CD4-positive, alpha-beta T cell treated with Interleukin-4 for 4 hours (primary cell): ENCODE data around the gene ZCWPW1.
"Not testable (repeated sequence)": the region's sequence is repeated elsewhere in the genome, so short reads cannot be mapped to it uniquely, and the experiment has no call there.

Experiments used
- DNase-seq: peaks from one replicate; pipeline ENCODE4 v3.0.0-alpha.2; 2020

Gene ZCWPW1

DNA sequence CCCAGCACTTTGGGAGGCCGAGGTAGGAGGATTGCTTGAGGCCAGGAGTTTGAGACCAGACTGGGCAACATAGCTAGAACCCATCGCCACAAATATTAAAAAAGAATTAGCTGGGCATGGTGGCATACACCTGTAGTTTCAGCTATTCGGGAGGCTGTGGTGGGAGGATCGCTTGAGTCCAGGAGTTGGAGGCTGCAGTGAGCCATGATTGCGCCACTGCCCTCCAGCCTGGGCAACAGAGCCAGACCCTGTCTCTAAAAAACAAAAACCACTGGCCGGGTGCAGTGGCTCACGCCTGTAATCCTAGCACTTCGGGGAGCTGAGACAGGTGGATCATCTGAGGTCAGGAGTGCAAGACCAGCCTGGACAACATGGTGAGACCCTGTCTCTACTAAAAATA is 25.4 kb upstream of the ZCWPW1 start:
- DNase-seq: not testable (repeated sequence)

DNA sequence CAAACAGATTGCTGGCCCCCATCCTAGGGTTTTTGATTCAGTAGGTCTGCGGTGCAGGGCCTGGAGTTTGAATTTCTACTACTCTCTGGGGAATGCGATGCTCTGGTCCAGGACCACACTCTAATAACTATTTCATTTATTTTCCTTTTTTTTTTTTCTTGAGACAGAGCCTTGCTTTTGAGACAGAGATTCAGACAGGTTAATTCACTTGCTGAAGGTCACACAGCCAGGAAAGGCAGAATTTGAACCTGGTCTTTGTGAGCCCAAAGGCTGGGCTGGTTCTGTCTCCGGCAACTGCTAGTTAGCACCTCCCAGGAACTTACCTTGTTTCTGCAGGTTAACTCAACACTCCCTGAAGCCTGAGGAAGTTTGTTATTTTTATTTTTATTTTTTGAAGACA is 24.0 kb upstream of the ZCWPW1 start:
- no peak for DNase-seq

DNA sequence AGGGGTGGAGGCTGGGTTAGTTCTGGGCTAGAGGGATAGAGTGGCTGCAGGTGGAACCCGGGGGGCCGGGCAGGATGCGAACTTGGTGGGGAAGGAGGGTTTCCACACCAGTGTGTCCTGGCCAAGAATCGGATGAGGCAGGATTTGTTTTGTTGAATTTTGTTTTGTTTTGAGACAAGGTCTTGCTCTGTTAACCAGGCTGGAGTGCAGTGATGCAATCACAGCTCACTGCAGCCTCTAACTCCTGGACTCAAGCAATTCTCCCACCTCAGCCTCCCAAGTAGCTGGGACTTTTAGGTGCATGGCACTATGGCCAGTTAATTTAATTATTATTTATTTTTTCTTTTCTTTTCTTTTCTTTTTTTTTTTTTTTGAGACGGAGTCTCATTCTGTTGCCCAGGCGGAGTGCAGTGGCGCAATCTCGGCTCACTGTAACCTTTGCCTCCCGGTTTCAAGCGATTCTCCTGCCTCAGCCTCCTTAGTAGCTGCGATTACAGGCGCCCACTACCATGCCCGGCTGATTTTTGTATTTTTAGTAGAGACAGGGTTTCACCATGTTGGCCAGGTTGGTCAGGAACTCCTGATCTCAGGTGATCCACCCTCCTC is 20.8 kb upstream of the ZCWPW1 start:
- DNase-seq: no peak

DNA sequence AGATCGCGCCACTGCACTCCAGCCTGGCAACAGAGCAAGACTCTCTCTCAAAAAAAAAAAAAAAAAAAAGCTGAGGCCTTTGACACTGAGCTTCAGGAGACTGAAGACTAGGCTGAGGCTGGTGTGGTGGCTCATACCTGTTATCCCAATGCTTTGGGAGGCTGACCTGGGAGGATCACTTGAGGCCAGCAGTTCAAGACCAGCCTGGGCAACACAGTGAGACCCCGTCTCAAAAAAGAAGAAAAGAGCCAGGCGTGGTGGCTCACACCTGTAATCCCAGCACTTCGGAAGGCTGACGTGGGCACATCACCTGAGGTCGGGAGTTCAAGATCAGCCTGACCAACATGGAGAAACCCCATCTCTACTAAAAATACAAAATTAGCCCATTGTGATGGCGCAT is 18.9 kb upstream of the ZCWPW1 start:
- not testable (repeated sequence) for DNase-seq

DNA sequence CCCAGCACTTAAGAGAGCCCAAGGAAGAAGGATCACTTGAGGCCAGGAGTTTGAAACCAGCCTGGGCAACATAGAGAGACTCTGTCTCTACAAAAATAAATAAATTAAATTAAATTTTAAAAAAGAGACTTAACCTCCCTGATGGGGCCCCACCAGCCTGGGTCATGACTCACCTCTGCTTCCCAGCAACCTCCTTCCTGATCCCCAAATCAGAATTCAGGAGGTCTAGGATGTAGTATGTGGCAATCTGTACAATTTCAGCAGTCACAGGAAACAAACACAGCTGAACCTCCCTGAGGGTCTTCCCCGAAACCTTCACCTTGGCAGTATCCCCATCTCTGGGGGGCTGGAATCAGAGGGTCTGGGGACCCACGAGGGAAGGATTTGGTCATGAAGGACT is 17.5 kb upstream of the ZCWPW1 start:
- DNase-seq: no peak

DNA sequence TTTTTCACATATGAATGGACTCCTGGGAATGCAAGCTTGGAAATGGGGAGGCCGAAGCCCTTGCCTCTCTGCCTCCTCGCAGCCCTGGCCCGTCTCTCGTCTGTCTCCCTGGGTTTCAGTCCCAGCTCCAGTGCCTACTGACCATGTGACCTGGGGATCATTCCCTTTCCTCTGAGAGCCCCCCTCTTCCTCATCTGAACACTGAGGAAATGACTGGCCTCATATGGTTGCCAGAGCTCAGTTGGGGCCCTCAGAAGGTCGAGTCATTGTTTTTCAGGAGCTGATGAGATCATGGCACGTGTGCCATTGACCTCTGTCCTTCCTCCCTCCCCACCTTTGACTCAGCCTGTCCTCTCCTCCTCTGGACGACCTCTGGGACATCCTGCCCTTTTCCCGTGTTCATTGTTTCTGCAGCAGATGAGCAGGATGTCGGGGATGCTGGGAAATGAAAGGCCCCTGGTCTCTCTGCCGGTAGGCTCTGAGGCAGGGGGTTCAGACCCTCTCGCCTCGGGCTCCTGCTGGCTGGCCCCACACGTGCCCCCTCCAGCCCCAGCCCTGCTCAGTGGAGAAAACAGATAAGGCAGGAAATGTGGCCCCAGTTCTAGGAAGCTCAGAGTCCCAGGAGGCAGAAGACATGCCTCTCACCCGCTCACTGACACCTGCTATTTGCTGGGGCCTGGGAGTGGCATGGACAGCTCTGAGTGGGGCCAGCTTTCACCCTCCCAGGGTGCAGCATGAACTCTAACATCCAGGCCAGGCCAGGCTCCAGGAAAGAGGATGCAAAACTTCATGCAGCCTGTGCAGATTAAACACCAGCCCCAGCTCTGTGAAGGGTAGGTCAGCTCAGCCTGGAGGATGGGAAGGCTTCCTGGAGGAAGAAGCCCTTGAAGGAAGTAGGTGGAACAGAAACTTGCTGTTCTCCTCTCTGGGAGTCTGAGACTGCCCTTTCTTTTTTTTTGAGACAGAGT is 16.1 kb upstream of the ZCWPW1 start:
- no peak for DNase-seq

DNA sequence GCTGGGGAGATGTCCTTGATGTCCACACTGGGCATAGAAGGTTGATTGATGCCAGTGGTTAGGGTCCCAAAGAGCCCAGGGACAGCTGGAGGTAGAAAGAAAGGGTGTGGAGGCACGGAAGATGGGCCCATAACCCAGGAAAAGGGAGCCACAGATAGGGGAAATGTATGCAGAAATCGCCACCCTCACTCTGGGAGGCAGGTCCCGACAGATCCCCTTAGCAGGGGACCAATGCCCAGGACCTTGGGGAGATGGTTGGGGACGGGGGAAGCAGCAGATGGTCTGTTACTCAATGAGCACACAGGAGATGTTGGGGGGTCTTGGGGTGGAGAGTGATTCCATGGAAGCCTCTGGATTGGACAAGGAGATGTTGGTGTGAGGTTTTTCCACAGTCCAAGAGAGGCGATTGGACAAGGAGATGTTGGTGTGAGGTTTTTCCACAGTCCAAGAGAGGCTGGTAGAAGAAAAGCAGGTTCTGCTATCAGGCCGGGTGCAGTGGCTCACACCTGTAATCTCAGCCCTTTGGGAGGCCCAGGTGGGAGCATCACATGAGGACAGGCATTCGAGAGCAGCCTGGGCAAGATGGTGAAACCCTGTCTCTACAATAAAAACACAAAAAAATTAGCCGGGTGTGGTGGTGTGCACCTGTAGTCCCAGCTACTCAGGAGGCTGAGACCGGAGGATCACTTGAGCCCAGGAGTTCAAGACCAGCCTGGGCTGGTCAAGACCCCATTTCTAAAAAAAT is 14.8 kb upstream of the ZCWPW1 start:
- no peak for DNase-seq

DNA sequence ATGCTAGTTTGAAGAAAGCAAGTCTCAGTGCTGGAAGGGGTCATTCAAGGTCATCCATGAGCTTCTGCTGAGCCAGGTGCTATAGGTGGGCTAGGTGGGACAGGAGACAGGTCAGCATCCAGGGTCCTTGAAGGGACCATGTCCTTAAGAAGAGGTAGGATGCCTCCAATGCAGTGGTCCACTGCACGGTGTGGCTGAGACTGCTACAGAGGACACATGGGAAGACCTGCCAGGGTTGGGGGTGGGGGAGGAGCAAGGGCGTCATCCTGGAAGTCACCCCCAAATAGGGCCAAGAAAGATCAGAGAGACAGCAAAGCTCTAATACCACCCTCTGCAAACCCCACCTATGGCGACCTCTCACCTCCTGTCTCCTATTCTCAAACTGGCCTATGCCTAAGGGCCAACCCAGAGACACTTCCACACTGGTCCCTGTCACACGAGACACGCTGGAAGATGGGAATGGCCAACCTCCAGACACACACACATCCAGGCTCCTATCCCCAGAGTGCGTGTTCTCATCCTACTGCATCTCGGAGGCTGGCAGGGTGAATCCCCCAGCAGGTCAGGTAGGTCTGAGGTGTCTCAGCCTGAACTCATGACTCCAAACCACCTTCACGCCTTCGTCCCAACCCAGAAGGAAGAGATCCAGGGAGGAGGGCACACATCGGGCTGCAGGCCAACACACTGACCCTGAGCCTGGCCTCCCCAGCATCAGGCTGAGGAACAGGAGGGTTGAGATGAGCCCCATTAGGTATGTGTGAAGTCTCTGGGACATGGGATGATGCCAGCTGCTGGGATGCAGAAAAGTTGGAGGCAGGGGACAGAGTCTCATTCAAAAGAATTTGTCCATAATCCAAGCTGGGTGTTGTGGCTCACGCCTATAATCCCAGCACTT is 13.4 kb upstream of the ZCWPW1 start:
- no peak for DNase-seq

DNA sequence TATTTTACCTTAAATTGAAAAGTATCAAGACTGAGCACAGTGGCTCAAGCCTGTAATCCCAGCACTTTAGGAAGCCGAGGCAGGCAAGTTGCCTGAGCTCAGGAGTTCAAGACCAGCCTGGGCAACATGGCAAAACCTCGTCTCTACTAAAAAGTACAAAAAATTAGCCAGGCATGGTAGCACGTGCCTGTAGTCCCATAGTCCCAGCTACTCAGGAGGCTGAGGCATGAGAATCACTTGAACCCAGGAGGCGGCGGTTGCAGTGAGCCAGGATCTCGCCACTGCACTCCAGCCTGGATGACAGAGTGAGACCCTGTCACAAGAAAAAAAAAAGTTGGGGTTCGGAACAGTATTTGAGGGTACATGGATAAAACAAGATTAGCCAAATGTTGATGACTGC is 10.7 kb upstream of the ZCWPW1 start:
- DNase-seq: not testable (repeated sequence)

DNA sequence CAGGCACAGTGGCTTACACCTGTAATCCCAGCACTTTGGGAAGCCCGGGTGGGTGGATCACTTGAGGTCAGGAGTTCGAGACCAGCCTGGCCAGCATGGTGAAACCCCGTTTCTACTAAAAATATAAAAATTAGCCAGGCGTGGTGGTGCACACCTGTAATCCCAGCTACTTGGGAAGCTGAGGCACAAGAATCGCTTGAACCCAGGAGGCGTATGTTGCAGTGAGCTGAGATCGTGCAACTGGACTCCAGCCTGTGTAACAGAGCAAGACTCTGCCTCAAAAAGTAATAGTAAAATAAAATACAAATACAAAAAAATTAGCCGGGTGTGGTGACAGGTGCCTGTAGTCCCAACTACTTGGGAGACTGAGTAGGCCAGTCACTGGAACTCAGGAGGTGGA is 10.2 kb upstream of the ZCWPW1 start:
- not testable (repeated sequence) for DNase-seq

DNA sequence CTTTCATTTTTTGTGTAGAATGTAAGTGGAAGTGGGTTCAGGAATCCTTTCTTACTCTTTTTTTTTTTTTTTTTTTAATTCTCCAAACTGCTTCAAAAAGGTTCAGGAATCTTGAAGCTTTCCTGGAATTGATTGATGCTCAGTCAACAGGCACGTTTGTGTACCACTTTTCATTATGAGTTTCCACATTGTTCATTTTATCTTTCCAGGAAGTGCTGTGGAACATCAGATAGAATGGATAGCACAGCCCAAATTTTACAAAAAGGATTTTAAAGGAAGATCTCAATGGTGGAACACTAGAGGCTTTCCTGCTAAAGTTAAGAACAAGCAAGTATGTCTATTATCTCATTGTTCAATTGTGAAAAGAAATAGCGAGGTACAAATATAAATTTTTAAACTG is 9.7 kb upstream of the ZCWPW1 start:
- DNase-seq: no peak

DNA sequence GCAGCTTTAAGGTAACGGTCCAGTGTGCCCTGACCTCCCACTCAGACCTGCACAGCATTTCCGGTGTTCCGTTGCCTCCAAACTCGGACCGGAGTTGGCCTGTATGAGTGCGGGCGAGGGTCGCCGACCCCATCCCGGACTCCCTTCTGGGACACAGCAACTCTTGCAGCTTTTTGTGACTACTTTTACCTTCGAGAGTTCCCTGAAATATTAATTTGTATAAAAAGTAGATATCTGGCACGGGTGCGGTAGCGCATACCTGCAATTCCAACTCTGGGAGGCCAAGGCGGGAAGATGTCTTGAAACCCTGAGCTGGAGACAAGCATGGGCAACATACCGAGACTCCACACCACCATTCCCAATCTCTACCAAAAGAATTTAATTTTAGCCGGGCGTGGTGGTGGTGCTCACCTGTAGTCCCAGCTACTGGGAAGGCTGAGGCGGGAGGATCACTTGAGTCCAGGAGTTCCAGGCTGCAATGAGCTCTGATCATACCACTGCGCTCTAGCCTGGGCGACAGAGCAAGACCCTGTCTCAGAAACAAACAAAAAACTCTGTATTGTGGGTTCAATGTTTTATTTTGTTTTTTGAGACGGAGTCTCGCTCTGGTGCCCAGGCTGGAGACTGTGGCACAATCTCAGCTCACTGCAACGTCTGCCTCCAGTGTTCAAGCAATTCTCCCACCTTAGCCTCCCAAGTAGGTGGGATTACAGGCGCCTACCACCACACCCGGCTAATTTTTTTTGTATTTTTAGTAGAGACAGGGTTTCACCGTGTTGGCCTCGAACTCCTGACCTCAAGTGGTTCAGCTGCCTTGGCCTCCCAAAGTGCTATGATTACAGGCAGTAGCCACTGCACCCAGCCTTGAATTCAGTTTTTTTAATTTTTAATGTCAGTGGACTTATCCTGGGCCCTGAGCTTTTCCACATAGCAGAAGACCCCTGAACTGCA is 8.9 kb upstream of the ZCWPW1 start:
- DNase-seq: no peak

DNA sequence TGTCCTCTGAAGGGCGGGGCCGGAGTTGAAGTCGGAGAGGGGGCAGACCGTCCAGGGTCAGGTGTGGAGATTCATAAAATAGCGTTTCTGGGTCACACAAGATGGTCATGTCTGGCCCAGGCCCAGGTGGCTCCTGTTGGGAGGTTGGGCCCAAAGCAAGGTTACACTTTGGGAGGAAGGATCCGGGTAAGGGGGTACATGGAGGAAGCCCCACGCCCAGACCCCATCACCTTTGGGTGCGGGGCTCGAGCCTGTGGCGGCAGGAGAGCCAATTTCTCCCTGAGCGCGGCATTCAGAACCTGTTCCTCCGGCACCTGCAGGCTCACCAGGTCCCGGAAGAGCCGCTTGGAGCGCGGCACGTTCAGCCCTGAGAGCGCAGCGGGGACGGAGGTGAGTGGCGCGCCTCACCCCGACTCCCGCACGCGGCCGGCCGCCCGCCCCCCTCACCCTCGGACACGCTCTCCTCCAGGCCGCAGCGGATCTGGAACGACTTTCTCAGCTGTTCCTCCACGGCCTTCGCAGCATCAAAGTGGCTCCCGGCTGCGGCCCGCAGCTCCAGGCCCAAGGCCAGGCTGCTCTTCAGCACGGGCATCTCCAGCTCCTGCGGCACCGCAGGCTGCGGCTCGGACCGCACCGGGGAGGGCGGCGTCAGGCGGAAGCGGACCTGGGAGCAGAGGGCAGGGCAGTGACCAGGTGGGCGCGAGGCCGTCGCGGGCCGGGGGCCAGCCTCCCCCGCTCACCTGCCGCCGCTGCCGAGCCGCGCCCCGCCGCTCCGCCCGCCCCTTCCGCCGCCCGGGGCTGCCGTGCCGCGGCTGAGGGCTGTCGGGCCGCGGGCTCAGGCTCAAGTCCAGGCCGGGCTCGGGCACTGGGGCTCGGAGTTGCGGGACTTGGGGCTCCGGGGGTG is 7.2 kb upstream of the ZCWPW1 start:
- DNase-seq: peak; percentile 29

DNA sequence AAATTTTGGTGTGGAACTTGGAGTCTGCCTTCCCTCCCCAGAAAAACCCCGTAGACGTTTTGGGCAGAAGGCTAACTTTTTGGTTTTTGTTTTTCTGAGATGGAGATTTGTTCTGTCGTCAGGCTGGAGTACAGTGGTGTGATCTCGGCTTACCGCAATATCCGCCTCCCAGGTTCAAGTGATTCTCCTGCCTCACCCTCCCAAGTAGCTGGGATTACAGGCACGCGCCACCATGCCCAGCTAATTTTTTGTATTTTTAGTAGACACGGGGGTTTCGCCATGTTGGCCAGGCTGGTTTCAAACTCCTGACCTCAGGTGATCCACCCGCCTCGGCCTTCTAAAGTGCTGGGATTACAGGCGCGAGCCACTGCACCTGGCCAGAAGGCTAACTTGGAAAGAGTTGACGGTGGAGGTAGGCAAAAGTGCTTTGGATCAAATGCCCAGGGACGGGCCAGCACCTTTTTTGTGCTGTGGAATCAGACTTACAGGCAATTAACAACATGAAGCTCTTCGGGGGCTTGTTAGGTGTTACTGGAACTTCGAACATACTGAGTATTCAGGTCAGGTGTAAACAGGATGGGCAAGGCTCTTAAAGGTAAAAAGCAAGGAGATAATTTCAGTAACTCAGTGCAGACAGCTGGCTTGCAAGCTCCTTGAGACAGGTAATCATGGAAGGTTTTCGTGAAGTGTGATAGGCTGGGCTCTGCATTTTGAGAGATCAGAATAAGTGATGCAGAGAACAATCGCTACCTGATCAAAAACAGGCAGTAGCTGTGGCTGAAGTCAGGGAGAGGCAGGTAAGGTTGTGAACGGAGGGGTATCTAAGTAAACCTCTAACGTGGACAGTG is 6.0 kb upstream of the ZCWPW1 start:
- no peak for DNase-seq

DNA sequence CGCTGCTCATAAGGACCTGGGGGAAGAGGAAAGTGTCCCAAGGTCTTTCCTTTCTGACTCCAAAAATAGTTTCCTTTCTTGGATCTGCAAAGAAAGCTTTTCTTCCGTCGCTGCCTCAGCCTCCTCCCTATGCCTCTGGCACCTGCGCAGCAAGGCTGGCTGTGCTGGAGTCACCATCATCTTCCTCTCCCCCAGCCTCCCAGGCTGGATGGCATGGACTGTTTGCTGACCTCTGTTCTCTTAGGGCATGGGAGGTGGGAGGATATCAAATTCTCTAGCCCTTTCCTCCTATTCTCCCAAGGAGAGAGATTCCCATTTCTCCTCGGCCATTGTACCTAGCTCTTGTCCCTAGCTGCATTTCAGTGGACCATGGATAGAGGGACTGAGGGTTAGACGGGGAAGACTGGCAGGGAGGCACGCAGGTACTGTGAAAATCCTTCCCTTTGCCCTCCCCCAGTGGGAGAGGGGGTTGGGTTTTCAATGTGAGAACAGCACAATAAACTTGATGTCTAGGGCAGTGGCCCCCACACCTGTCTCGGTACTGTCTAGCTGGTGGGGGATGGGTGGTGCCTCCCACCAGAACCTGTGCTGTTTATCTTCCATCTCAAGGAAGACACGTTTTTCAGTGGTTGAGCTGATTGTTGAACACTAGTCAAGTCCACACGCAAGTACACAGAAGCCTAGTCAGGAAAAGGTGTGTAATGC is 5.2 kb upstream of the ZCWPW1 start:
- no peak for DNase-seq

DNA sequence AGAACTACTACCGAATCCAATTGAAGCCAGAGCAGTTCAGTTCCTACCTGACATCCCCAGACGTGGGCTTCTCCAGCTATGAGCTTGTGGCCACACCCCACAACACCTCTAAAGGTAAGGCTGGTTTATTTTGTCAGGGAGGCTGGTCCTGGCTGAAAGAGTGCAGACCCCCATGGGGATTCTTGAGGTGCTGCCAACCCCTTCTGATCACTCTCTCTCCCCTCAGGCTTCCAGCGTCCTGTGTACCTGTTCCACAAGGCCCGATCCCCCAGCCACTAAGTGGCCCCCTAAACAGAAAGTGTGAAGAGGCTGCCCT is 4.7 kb upstream of the ZCWPW1 start:
- no peak for DNase-seq

DNA sequence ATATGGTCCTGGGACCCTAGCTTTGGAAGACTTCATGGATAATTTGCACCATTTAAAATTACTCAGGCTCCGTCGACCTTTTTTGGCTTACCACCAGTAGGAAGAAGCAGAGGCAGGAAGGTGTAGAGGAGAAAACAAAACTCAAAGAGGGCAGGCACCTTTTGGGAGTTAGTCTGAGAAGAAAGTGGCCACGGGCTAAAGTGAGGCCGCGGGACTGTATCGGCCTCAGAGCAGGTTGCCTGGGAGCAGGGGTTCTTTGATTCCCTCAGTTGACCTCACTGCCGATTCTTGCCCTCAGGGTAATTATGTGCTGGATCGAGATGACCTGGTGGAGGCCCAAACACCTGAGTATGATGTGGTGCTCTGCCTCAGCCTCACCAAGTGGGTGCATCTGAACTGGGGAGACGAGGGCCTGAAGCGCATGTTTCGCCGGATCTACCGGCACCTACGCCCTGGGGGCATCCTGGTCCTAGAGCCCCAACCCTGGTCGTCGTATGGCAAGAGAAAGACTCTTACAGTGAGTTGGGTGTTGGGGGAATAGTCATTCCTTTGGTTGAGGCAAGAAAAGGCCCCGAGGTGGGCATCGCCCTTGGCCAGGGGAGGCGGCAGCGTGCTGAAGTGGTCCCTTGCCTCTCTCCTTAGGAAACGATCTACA is 4.2 kb upstream of the ZCWPW1 start:
- DNase-seq: no peak

DNA sequence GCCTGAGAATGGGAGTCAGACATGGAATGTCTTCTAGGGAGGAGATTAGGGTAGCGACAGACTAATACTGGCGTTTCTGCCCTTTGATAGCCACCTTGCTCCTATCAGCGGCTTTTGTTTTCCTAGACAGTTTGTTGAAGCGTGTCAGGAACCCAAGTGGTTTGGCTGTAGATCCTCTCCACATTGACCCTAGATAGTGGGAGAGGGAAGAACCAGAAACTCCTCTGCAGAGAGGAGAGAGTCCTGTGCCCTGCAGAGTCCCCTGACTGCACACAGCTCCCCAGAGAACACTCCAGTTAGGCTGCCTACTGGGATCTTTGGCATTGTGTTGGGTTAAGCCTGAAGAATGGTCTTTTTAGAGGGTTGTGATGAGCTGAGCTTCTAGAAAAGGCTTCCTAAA is 3.5 kb upstream of the ZCWPW1 start:
- DNase-seq: no peak
